T-helper 1 cell (primary cell): Measurements from ENCODE around the gene ITGB7.

Experiments used
- DNase-seq, 5 donors: peaks; one replicate each; pipeline ENCODE4 v3.0.0-alpha.2; 2012 to 2020
- total RNA-seq, 4 donors: gene quantifications; one replicate each; lab custom pipeline; 2026; lab: John Stamatoyannopoulos, UW

The ITGB7 gene
- total RNA-seq: 194 to 224 (median 204) reads per million in 4 donors

DNA sequence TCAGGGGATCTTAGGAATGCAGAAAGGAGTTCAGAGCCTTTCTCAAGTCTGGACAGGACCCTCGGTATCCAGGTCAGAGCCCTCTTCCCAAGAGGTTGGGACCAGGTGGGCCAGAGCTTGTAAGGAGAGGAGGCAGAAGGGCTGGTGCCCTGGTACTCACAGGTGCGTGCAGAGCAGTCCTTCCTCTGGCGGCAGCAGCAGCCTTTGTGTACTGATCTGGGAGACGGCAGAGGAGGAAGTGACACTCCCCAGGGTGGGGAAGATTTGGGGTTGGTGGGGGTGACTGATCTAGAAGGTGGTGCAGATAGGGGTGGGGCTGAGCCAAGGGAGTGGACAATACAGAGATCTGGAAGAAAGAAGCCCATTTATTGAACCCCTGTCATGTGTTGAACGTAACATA lies at the start of gene ITGB7:
TSS of gene ITGB7 (minus strand) at position 210 of the 400 bp plus-strand sequence. CDS start 6,808 bp downstream, outside the sequence.
- DNase-seq: peak; percentile 41 to 73 (median 42)

GRCh38 chr12:53255996-53256395 lies 48.9 kb upstream of the ITGB7 start:
- no peak for DNase-seq

DNA sequence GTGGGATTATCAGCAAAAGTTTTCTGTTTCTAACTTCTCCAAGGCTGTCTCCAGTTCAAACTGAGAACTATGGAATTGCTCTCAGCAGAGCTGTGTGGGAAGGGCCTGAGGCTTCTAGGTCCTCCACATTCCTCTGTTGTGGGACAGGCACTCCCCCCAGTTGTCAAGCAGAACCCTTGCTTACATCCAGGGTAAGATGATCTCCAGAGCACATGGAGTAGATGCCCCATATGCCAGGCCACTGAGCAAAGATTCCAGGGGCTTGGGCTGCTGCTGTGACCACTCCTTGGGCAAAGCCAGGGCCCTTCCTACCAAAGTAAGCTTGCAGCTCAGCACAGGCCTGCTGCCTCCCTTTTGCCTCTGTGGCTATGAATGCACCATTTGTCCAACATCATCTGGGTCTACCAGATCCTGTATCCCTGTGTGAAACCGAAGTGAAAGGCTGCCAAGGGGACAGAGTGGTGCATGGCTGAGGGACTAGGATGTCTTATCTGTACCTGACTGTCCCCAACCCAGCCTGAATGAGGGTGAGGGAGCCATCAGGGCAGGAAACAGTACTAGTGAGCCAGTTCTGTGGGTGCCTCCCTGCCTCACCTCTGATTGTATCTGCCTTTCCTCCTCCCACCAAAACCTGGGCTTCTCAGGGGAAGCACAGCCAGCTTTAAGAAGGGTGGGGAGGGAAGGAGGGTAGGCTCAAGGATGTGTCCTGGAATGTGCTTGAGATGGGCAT lies 47.9 kb upstream of the ITGB7 start:
- DNase-seq: no peak

- no peak for DNase-seq
Measured at GRCh38 chr12:53253298-53253697, 46.2 kb upstream of the ITGB7 start.

GRCh38 chr12:53252349-53252916 lies 45.4 kb upstream of the ITGB7 start:
- peak in 1 of 5 donors; percentile 24 for DNase-seq

- peak; percentile 53 to 76 (median 59) for DNase-seq
Measured at GRCh38 chr12:53251477-53252348, 44.7 kb upstream of the ITGB7 start.

- DNase-seq: no peak
Measured at GRCh38 chr12:53245286-53245685, 38.2 kb upstream of the ITGB7 start.

- no peak for DNase-seq
Measured at GRCh38 chr12:53244337-53244736, 37.3 kb upstream of the ITGB7 start.

DNA sequence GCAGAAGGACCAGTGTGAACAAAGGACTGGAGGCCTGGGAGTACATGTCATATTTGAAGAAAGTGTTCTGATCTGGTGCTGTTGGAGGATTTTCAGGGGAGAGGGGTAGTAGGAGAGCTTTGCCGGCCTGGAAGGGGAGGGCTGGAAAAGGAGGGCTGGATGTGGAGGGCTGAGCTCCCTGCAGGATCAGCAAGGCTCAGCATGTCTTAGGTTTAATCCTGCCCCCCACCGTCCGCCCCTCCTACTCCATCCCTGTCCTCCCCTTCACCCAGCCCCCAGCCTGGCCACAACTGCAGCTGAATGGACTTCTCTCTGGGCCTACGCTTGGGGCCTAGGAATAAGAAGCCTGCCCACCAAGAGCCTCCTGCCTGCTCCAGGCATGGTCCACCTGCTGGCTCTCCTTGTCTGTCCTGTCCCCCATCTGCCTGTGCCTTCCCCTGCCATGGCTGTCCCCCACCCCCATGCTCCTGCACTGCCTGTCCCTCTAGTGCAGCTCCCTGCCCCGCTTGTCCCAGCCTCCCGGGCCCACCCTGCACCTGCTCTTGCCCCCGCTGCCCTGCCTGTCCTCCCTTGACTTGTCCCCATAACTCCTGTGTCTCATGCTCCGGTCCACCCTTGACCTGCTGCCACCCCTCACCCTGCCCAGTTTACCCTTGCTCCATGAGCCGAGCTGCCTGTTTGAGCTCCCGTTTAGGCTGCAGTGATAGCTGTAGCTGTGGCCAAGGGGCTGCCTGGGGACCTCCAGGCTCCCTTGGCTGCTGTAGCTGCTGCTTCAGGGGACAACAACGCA lies 34.8 kb upstream of the ITGB7 start:
- no peak for DNase-seq

GRCh38 chr12:53239643-53240258 lies 32.7 kb upstream of the ITGB7 start:
- DNase-seq: no peak

GRCh38 chr12:53236443-53237111 lies 29.5 kb upstream of the ITGB7 start:
- DNase-seq: peak in 4 of 5 donors; percentile 41 to 66 (median 55)

GRCh38 chr12:53235742-53236442 lies 28.8 kb upstream of the ITGB7 start:
- DNase-seq: no peak

- DNase-seq: no peak
Measured at GRCh38 chr12:53235164-53235563, 28.1 kb upstream of the ITGB7 start.

DNA sequence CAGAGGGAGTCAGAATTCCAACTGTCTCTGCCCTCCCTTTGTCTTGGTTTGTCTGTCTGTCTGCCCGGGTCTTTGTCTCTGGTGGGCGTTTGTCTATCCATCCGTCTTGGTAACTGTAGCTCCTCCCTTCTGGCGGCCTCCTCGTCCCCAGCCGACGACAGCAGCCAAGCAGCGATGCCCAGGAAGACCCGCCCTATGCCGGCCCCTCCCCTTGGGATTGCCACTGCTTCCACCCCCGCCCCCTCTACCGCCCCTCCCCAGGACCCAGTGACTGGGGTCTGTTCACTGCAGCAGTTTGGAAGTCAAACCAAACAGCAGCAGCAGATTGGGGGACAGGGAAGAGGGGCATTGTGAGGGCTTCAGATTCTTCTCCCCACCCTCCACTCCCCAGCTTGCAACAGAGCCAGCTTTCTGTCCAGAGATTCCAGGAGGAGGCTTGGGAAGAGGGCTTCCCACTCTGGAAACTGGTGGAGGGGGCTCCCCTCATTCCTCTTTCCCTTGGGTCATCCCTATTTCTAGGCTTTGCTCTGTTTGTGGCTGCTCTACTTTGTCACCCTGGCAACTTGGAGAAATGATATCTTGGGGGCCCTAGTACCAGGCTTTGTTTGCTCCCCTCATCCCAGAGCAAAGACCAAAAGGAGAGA lies 27.3 kb upstream of the ITGB7 start:
- no peak for DNase-seq

DNA sequence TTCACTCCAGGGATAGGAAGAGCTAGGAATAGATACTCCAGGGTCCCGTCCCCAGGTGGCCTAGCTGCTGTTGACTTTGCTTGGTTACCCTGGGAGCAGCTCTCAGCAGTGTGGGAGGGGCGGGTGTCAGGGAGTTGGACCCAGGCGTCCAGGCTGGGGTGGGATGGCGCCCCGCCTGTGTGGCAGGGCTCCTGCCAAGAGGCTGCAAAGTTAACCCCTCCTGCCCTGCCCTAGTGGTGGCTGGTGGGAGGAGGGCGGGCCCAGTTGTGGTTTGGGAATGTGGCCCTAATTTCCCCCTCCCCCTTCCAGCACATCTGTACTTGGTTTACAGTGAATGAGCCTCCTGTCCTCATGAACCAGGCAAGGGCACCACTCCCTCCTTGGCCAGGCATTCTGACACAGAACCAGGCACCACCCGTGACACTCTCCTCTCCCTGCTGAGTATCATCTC lies 26.6 kb upstream of the ITGB7 start:
- DNase-seq: no peak

- peak in 3 of 5 donors; percentile 31 to 47 (median 37) for DNase-seq
Measured at GRCh38 chr12:53232646-53233461, 25.8 kb upstream of the ITGB7 start.

DNA sequence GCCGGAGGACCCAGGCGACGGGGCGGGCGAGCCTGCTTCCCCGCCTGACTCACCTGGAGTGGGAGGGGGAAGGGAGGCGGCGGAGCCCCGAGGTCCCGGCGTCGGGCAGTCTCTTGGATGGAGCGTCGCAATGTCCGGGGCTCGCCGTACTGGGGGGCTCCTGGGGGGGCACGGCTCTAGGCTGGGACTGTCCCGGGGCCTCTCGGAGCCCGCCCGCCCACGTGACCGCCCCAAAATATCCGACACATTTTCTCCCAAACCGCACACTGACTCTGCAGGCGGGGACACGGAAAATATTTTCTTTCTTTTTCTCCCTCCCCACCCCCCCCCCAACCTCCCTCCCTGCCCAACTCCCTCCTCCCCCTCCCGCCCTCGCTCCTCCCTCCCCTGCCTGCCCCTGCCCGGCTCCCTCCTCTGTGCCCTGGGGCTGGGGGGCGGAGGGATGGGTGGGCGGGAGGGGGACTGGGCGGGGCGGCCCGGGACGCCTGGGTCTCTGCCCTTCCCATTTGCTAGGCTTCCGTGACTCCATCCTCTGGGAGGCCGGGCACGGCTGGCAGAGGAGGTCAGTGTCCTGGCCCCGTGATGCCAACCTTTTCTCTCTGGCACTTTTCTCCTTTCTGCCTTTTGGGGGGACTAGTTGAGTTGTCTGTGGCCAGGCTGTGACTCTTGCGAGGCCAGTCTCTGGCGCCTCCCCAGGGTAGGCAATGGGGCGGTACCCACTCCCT lies 25.0 kb upstream of the ITGB7 start, which contains the start of gene RARG:
TSS of gene RARG (minus strand) at position 289 of the 725 bp plus-strand sequence. CDS start 4,664 bp downstream, outside the sequence.
- DNase-seq: peak; percentile 56 to 68 (median 66)

GRCh38 chr12:53231671-53231920 lies 24.5 kb upstream of the ITGB7 start:
- DNase-seq: no peak
